IMR-90 (cell line): Measurements from ENCODE around the gene SLC31A2. TPM values are rescaled to one million over a fixed set of nuclear protein-coding genes. Genes with fewer than 3 reads are reported as not detected.
A peak's percentile ranks its signal among the peaks of the same experiment; 100 is the strongest.

ENCODE experiments used
- ATAC-seq: fragments of 200-7000 bp; cut with Tn5 transposase; 2 replicates; pipeline ENCODE4 v1.9.1; 2020; ENCODE audit warnings: low read depth, mild to moderate bottlenecking, moderate library complexity
- BruUV-seq: library from RNA; stranded (reverse); fragments of 400-500 nt; replicated peaks from 2 replicates; lab custom pipeline; 2021; lab: Mats Ljungman, UMichigan
- CTCF ChIA-PET: fragments of 300-600 bp; formaldehyde crosslinking; extraction: SDS; loops from one replicate; lab custom pipeline; 2021; ENCODE audit warnings: antibody characterized with exemption; lab: Yijun Ruan, JAX
- POLR2A ChIA-PET: fragments of 300-600 bp; sonication (Branson Sonifier 250); formaldehyde crosslinking; loops from one replicate; lab custom pipeline; 2022; ENCODE audit warnings: antibody characterized with exemption; ENCODE audit not compliant: unreplicated experiment; lab: Charles Lee
- DNase-seq: peaks from one replicate; pipeline ENCODE4 v3.0.0; 2013
- H2AFZ ChIP-seq: replicated peaks from 2 replicates; pipeline ENCODE3; 2013; ENCODE audit warnings: low read length, mild to moderate bottlenecking; ENCODE audit not compliant: poor library complexity
- H2AK5ac ChIP-seq: 2 replicates; pipeline ENCODE4 v1.6.1; 2013; ENCODE audit warnings: low read depth, low read length, inconsistent platforms
- H2AK9ac ChIP-seq: replicated peaks from 2 replicates; pipeline ENCODE3; 2013; ENCODE audit warnings: mild to moderate bottlenecking, low read depth, low read length, moderate library complexity; ENCODE audit not compliant: poor library complexity
- H2BK120ac ChIP-seq: 2 replicates; pipeline ENCODE4 v1.6.1; 2013; ENCODE audit warnings: low read depth, low read length, inconsistent platforms
- H2BK15ac ChIP-seq: 3 replicates; pipeline ENCODE4 v1.6.1; 2013; ENCODE audit warnings: low read depth, low read length, inconsistent platforms
- H2BK20ac ChIP-seq: 2 replicates; pipeline ENCODE4 v1.6.1; 2013; ENCODE audit warnings: low read depth, mild to moderate bottlenecking, inconsistent platforms, low read length, moderate library complexity
- H2BK5ac ChIP-seq: 2 replicates; pipeline ENCODE4 v1.6.1; 2013; ENCODE audit warnings: mild to moderate bottlenecking, low read depth, low read length, inconsistent platforms; ENCODE audit not compliant: poor library complexity, severe bottlenecking
- H3K14ac ChIP-seq: replicated peaks from 2 replicates; pipeline ENCODE4 v1.6.1; 2013; ENCODE audit warnings: low read depth, low read length, inconsistent platforms
- H3K18ac ChIP-seq: 2 replicates; pipeline ENCODE4 v1.6.1; 2013; ENCODE audit warnings: low read depth, low read length, control low read depth
- H3K23ac ChIP-seq: 2 replicates; pipeline ENCODE4 v1.6.1; 2013; ENCODE audit warnings: low read depth, low read length, inconsistent platforms
- H3K27ac ChIP-seq: 2 replicates; pipeline ENCODE4 v1.5.1; 2013; ENCODE audit warnings: mild to moderate bottlenecking, control low read depth, low read length; ENCODE audit not compliant: insufficient read depth
- H3K27me3 ChIP-seq: 2 replicates; pipeline ENCODE4 v1.6.1; 2013; ENCODE audit warnings: low read length; ENCODE audit not compliant: control insufficient read depth, insufficient read depth
- H3K36me3 ChIP-seq: 2 replicates; pipeline ENCODE4 v1.6.1; 2013; ENCODE audit warnings: low read length, mixed read lengths; ENCODE audit not compliant: control insufficient read depth, insufficient read depth
- H3K4ac ChIP-seq: 2 replicates; pipeline ENCODE4 v1.6.1; 2013; ENCODE audit warnings: low read depth, low read length, inconsistent platforms
- H3K4me1 ChIP-seq: 2 replicates; pipeline ENCODE4 v1.6.1; 2013; ENCODE audit warnings: low read length, mixed read lengths; ENCODE audit not compliant: control insufficient read depth, insufficient read depth
- H3K4me2 ChIP-seq: 2 replicates; pipeline ENCODE4 v1.6.1; 2013; ENCODE audit warnings: low read depth, mild to moderate bottlenecking, control low read depth, low read length, moderate library complexity
- H3K4me3 ChIP-seq: 2 replicates; pipeline ENCODE4 v1.5.1; 2013; ENCODE audit warnings: low read depth, mild to moderate bottlenecking, control low read depth, low read length, moderate library complexity; ENCODE audit not compliant: insufficient read depth
- H3K56ac ChIP-seq: 2 replicates; pipeline ENCODE4 v1.6.1; 2013; ENCODE audit warnings: low read length, inconsistent platforms; ENCODE audit not compliant: insufficient read depth; ENCODE audit errors: extremely low read depth
- H3K79me1 ChIP-seq, 2 experiments: 2 replicates each; pipeline ENCODE4 v1.6.1; 2013; ENCODE audit warnings: low read length in 2 of 2, inconsistent platforms in 1 of 2, low read depth in 1 of 2
- H3K9ac ChIP-seq: 2 replicates; pipeline ENCODE4 v1.6.1; 2013; ENCODE audit warnings: low read depth, low read length, control low read depth
- H3K9me1 ChIP-seq: 2 replicates; pipeline ENCODE4 v1.6.1; 2013; ENCODE audit warnings: low read length, inconsistent platforms; ENCODE audit not compliant: insufficient read depth
- H3K9me3 ChIP-seq: 2 replicates; pipeline ENCODE4 v1.6.1; 2013; ENCODE audit warnings: low read length; ENCODE audit not compliant: control insufficient read depth, insufficient read depth
- H4K20me1 ChIP-seq: 2 replicates; pipeline ENCODE4 v1.6.1; 2013; ENCODE audit warnings: low read length, inconsistent platforms; ENCODE audit not compliant: insufficient read depth
- H4K5ac ChIP-seq: 2 replicates; pipeline ENCODE4 v1.6.1; 2013; ENCODE audit warnings: mild to moderate bottlenecking, low read depth, low read length, control low read depth
- H4K8ac ChIP-seq, 2 experiments: 2 replicates each; pipeline ENCODE4 v1.6.1; 2013; ENCODE audit warnings: low read depth in 2 of 2, low read length in 2 of 2, control low read depth in 1 of 2, inconsistent platforms in 1 of 2
- H4K91ac ChIP-seq: 2 replicates; pipeline ENCODE4 v1.6.1; 2013; ENCODE audit warnings: low read depth, low read length, inconsistent platforms; ENCODE audit not compliant: insufficient read depth
- CEBPB ChIP-seq: IDR thresholded peaks from 2 replicates; pipeline ENCODE4 v1.6.1; 2012; ENCODE audit warnings: low read depth, low read length, improper control_type of control experiment
- MAFK ChIP-seq: IDR thresholded peaks from 2 replicates; pipeline ENCODE4 v1.6.1; 2012; ENCODE audit warnings: low read depth, low read length, improper control_type of control experiment
- RAD21 ChIP-seq: IDR thresholded peaks from 2 replicates; pipeline ENCODE4 v1.6.1; 2012; ENCODE audit warnings: low read length, improper control_type of control experiment
- USF2 ChIP-seq: fragments of 150-350 bp; IDR thresholded peaks from 2 replicates; pipeline ENCODE4 v1.6.1; 2017; ENCODE audit warnings: mild to moderate bottlenecking, antibody characterized with exemption, low read length, low read depth
- WGBS, 2 experiments: methylation state at CpG; one replicate each; pipeline versions ENCODE4 v1.1.5 to v1.1.7; 2013; ENCODE audit warnings: missing lambda C conversion rate in 2 of 2; ENCODE audit not compliant: insufficient read length in 1 of 2; ENCODE audit errors: extremely low coverage in 2 of 2; 5-methylcytosine and 5-hydroxymethylcytosine counted together
- dilution Hi-C: fragments of 300-500 bp; cut with HindIII; formaldehyde crosslinking; loops from one replicate; pipeline ENCODE4 v1.14.3; 2018; ENCODE audit warnings: low sequenced_read_pairs; ENCODE audit not compliant: unreplicated experiment
- in situ Hi-C: fragments of 300-500 bp; cut with MboI; formaldehyde crosslinking; loops from 3 replicates; pipeline ENCODE4 v1.14.3; 2019; ENCODE audit warnings: low sequenced_read_pairs, inconsistent platforms, mixed read lengths
- intact Hi-C: fragments of 100-400 bp; cut with micrococcal nuclease; formaldehyde crosslinking; loops from 2 replicates; pipeline ENCODE4 v1.10.0; 2022
- polyA plus RNA-seq, 3 experiments: library from polyadenylated mRNA; depleted of rRNA; stranded (reverse); fragments of >200 nt; gene quantifications; 2 replicates each; pipeline ENCODE4 v1.2.3, GENCODE V29; 2012; ENCODE audit warnings: low replicate concordance in 1 of 3
- total RNA-seq: library from RNA; depleted of rRNA; stranded (reverse); fragments of >200 nt; gene quantifications from 2 replicates; pipeline ENCODE4 v1.2.3, GENCODE V29; 2012

The SLC31A2 gene
- total and polyA plus RNA-seq, 2 of the 4 experiments (the other 2 are of a cell fraction), result 5.1 to 7.2 TPM

- Histone ChIP-seq H3K4me1 (peaks cover 6% of the 10 kb centered on the region; the same call in 1 of the 2 replicates), H3K18ac (no peak overlapping the region), H2AK5ac (no peak overlapping the region; the same call in 1 of the 2 replicates), H3K14ac (no peak overlapping the region), H2AK9ac (no peak overlapping the region), H4K5ac (no peak overlapping the region), H2AFZ (no peak overlapping the region), H2BK120ac (no peak overlapping the region), H3K9me3 (no peaks in the 10 kb centered on the region), H3K4me3 (no peak overlapping the region), H3K9me1 (peaks cover 6% of the 10 kb centered on the region; the same call in 1 of the 2 replicates), H3K27ac (no peak overlapping the region; the same call in 1 of the 2 replicates), H4K91ac (no peak overlapping the region), H2BK5ac (no peak overlapping the region), H4K8ac (no peak overlapping the region), H3K4ac (no peak overlapping the region), H3K36me3 (peaks cover 7% of the 10 kb centered on the region), H3K79me1 (peaks cover 0 to 23% of the 10 kb centered on the region in 2 experiments; a peak in 2 of 4 replicates), H3K4me2 (no peak overlapping the region), H3K23ac (no peak overlapping the region), H3K56ac (no peak overlapping the region), H2BK15ac (no peak overlapping the region), H3K9ac (no peak overlapping the region), H3K27me3 (no peaks in the 10 kb centered on the region), H2BK20ac (no peak overlapping the region), H4K20me1 (peaks cover 3% of the 10 kb centered on the region; the same call in 1 of the 2 replicates)
- TF ChIP-seq USF2, result no peak
- TF ChIP-seq CEBPB, result peak; percentile 77
- TF ChIP-seq RAD21, result no peak
- no peak for TF ChIP-seq MAFK
- ATAC-seq (peak; percentile 7; the same call in 1 of the 2 replicates), DNase-seq (peak; percentile 31)
- dilution Hi-C loops, result no loop called here
- ChIA-PET POLR2A (no interaction called here), CTCF (no interaction called here)
- intact Hi-C loops, result no loop called here
- in situ Hi-C loops, result no loop called here
- no CpG with 5 or more reads among the region's 2 CpGs for WGBS, 2 experiments
- no TSS peak for BruUV-seq
Observed at GRCh38 chr9:113154946-113155345, 4.1 kb downstream of the SLC31A2 start.
